NCI-H2107 (cell line): ENCODE results near the gene SCN4A.

Experiments
- DNase-seq: peaks from one replicate; lab custom pipeline; 2025; lab: John Stamatoyannopoulos, UW

SCN4A gene

GRCh38 chr17:64001763-64002529 lies 29.2 kb upstream of the SCN4A start:
- no peak for DNase-seq

DNA sequence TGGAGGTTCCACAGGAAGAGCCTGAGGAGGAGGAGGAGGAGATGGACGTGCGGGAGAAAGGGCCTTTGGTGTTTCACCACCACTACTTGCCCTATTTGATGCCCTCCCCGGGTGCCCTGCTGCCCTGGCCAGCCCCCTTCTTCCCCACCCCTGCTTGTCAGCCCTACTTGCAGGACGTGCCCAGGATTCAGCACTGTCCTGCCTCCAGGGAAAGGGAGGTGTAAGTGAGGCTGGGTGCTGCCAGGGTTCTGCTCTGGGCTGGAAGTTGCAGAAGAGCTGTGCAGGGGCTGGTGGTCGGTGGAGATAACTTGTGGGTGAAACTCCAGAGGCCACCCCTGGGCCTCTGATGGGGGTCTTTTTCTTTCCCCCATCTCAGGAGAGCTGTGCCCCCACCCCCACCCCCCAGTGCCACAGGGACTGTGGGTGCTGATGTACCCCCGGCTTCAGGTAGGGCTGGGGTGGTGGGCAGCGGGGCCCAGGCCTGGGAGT lies 28.4 kb upstream of the SCN4A start:
- no peak for DNase-seq

DNA sequence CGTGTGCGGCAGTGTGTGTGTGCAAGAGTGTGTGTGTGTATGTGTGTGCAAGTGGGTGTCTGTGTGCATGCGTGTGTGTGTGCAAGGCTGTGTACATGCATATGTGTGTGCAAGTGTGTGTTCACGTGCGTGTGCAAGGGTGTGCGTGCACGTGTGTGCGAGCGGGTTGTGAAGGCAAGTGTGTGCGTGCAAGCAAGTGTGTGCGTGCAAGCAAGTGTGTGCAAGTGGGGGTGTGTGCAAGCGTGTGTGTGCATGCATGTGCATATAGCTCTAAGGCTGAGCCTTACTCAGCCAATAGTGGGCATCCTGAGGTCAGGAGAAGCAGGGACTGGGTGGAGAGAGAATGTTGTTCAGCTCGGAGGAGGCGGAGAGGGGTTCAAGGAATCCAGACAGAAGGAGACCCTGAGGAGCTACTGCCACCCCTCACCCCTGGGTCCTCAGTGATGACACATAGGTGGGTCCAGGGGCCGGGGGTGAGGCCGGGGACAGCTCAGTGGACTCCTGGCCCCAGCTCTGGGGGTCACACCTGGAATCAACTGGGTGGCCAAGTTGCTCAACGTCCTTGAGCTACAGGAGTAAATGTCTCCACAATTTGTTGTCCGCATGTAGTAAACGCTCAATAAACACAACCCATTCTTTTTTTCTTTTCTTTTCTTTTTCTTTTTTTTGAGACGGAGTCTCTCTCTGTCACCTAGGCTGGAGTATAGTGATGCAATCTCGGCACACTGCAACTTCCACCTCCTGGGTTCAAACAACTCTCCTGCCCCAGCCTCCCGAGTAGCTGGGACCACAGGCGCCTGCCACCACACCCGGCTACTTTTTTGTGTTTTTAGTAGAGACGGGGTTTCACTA lies 27.2 kb upstream of the SCN4A start:
- no peak for DNase-seq

GRCh38 chr17:63998721-63999679 lies 26.3 kb upstream of the SCN4A start:
- DNase-seq, result no peak

DNA sequence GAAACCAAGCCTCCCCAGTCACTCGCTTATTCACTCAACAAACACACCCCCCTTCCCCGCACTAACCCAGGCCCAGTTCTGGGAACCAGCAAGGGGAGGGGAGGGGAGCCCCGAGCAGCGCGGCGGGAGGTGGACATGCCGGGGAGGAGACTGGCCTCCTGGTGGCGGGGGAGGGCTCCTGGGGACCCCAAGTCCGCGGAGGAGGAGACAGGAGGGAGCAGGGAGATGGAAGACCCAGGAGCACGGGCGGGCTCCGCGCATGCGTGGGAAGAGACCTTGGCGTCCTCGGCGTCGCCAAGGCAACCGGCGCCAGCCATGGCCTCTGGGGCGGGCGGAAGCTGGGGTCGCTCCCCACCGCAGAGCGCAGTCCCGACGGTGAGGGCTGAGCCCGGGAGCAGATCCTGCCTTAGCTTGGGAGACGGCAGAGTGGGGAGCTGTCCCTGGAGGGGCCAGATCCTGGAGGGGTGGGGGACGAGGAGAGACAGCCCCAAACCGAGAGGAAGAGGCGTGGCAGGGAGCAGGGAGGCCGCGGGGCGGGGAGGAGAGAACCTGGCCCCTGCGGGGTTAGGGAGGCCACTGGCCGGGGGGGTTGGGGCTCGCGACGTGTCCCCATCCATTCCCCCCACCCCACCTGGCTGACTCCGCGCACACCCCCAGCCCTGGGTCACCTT lies 25.5 kb upstream of the SCN4A start, which contains the start of gene PRR29:
PRR29 (plus strand) TSS at position 302 of the 671 bp plus-strand sequence; CDS start at position 316, 14 bp downstream.
- peak; percentile 22 for DNase-seq

DNA sequence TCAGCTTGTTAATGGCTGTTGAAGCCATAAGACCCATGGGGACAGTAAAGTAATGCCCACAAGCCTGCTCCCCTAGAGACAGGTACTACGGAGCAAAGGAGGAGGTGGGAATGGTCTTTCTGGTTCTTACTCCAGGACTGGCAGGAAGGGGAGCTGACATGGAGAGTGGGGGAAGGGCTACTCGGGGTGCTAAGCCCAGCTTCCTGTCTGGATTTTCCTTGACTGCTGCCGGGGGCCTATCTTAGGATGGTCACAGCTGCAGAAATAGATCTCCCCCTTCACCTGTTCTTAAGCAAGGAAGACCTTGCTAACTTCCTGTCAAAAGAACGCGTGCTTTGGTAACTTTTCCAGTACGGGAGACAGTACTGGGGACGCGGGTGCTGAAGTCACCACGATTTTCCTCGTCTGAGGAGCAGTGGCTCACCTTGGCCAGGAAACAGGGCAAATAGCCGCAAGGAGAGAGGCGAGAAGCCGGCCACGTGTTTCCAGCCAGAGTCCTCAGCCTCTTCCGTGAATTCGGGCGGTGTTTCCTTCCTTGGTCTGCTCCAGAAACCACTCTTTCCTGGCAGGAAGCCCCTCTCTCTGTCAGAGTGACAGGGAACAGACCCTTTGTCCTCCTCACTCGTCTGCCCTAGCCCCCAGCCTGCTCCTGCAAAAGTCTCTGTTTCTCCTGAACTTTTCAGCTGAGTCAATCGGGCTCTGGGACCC lies 24.8 kb upstream of the SCN4A start:
- no peak for DNase-seq

- DNase-seq, result no peak
Measured at GRCh38 chr17:63996430-63997182, 23.9 kb upstream of the SCN4A start.

DNA sequence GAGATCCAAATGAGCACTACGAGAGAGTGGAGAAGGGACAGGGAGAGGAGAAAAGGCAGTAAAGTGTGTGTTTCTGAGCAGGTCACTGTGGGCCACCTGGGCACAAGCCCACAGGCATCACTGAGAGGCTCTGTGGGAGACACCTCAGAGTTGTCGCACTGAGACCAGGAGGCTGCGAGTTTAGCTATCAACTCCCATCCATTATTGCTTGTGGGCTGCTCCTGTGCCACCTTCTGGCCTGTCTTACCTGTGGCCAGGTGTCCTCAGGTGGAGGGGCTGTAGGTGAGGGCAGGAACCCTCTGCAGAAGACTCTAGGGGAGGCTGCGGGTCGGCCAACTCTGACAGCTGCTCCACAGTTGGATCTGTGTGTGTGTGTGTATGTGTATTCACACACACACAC lies 22.9 kb upstream of the SCN4A start:
- no peak for DNase-seq

DNA sequence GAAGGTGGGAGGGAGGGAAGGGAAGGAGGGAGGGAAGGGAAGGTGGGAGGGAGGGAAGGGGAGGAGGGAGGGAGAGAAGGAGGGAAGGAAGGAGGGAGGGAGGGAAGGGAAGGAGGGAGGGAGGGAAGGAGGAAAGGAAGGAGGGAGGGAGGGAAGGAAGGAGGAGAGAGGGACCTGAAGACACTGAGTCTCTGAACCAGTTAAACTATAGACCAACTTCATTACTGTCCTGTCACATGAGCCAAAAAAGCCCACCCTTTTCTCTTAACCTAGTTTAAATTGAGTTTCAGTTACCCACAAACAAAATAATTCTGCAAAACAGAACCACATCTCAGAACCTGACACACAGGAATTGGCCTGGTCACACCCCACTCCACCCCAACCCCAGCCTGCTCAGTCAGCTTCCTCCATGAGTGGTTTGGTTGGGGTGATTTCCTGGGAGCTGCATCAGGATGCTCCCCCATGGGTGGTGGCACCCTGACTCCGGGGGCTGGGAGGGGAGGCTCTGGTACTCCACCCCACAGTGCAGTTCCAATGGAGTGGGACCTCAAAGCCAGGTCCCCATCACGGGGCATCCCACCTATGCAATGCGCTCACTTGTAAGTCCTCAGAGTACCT lies 20.8 kb upstream of the SCN4A start:
- DNase-seq, result no peak

GRCh38 chr17:63991611-63992010 lies 18.9 kb upstream of the SCN4A start:
- DNase-seq, result no peak

DNA sequence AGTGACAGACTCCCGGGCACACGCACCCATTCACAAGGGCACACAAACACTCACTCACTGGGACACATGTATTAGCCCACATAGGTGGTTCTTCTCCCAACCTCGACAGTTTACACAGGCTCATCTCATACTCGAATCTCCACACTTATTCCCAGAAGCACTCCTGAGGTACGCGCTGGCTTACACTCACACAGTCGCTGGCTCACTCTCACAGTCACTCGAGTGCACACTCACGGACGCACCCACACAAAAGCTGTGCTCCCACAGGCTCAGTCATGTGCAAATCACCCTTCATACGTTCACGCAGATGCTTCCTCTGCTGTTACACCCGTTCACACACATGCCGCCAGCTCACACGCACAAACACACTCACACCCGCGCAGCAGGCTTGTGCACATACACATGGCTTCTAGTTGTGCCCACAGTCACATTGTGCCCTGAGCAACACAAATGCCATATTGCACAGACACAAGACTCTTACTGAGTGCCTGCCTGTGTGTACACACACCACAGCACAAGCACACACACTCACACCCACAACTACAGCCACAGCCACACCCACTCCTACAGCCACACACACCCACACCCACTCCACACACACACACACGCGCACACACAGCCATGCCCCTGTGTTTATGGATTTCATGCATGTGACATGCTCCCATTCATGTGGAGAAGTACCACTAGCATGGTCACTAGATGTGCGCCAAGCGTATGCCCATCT lies 17.1 kb upstream of the SCN4A start:
- DNase-seq, result no peak

GRCh38 chr17:63988741-63989621 lies 16.3 kb upstream of the SCN4A start:
- no peak for DNase-seq

GRCh38 chr17:63988127-63988478 lies 15.4 kb upstream of the SCN4A start:
- no peak for DNase-seq

GRCh38 chr17:63987221-63988126 lies 14.8 kb upstream of the SCN4A start:
- no peak for DNase-seq

GRCh38 chr17:63986821-63987220 lies 14.1 kb upstream of the SCN4A start:
- no peak for DNase-seq

- DNase-seq, result no peak
Measured at GRCh38 chr17:63985387-63986140, 12.8 kb upstream of the SCN4A start.
